IgD-negative memory B cell (primary cell): Measurements from ENCODE around the gene CNTLN. TPM values are rescaled to one million over a fixed set of nuclear protein-coding genes. Genes with fewer than 3 reads are reported as not detected.
"Not testable (repeated sequence)": the region's sequence is repeated elsewhere in the genome, so short reads cannot be mapped to it uniquely, and the experiment has no call there.

ENCODE experiments used
- H3K27ac Mint-ChIP-seq, 3 donors: one replicate each; pipeline ENCODE4 v1.8.0; 2020 to 2022; ENCODE audit warnings: mild to moderate bottlenecking in 3 of 3, mixed read lengths in 3 of 3, moderate library complexity in 1 of 3
- H3K27me3 Mint-ChIP-seq: one replicate; pipeline ENCODE4 v1.8.0; 2021; ENCODE audit warnings: mixed read lengths
- H3K36me3 Mint-ChIP-seq: one replicate; pipeline ENCODE4 v1.8.0; 2020; ENCODE audit warnings: mild to moderate bottlenecking, mixed read lengths
- H3K4me1 Mint-ChIP-seq, 3 donors: one replicate each; pipeline ENCODE4 v1.8.0; 2020 to 2022; ENCODE audit warnings: mixed read lengths in 3 of 3, mild to moderate bottlenecking in 1 of 3
- H3K4me3 Mint-ChIP-seq, 4 donors: one replicate each; pipeline ENCODE4 v1.8.0; 2020 to 2022; ENCODE audit warnings: mild to moderate bottlenecking in 4 of 4, mixed read lengths in 4 of 4, moderate library complexity in 3 of 4
- H3K9me3 Mint-ChIP-seq, 3 donors: one replicate each; pipeline ENCODE4 v1.8.0; 2020 to 2021; ENCODE audit warnings: mixed read lengths in 3 of 3, mild to moderate bottlenecking in 1 of 3
- polyA plus RNA-seq: library from polyadenylated mRNA; unstranded; fragments of 300-500 nt; fragmentation: Illumina TruSeq; gene quantifications from one replicate; pipeline ENCODE4 v1.2.3, GENCODE V29; 2021

The CNTLN gene
- polyA plus RNA-seq, 1 donor from 2014 or later, result 0.28 TPM

DNA sequence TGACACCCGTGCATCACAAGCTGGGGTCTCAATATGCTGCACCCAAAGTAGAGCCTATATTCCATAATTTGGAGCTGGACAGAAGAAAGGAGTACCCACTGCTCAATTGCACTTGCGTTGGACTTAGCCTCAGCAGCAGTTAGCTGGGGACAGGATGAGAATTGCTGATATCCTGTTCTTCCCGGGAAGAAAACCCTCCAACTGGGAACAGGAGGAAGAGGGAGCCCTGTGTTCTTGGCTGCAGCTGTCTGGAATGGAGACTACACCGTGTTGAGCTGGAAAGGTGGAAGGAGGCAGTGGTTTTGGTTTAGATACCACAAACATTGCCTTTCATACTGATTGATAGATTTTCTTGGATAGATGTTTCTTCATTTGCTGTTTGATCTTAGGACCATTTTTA lies 24.6 kb downstream of the CNTLN start:
- Mint-ChIP-seq H3K27ac (no peak overlapping the region), H3K27me3 (no peaks in the 10 kb centered on the region), H3K4me1 (no peaks in the 10 kb centered on the region)

DNA sequence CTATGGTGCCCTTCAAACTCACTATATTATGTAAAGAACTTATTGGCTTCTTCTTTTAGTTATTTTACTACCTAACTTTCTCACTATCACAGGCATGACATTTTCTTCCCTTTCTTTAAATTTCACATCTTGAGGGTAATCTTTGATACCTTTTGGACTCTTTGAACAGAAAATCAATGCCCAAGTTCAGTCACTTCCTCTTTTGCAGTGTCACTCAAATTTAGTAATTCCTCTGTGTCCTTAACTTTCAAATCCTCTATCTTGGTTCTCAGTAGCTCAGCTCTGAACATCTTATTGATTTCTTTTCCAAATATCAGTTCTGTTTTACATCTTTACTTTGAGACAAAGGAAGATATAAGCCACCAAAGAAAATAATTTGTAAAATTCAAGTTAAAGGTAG lies 25.5 kb downstream of the CNTLN start:
- H3K4me1 Mint-ChIP-seq, result no peaks in the 10 kb centered on the region
- H3K27me3 Mint-ChIP-seq, result no peaks in the 10 kb centered on the region
- H3K9me3 Mint-ChIP-seq, result peaks cover 0 to 7% (median 0%) of the 10 kb centered on the region in 3 donors
- H3K4me3 Mint-ChIP-seq, result no peak overlapping the region
- H3K27ac Mint-ChIP-seq, result no peak overlapping the region
- no peaks in the 10 kb centered on the region for H3K36me3 Mint-ChIP-seq

More for the DNA sequence above, 24.6 kb downstream of the CNTLN start:
- no peak overlapping the region for H3K4me3 Mint-ChIP-seq
- H3K36me3 Mint-ChIP-seq, result no peaks in the 10 kb centered on the region
- peaks cover 0 to 6% (median 0%) of the 10 kb centered on the region in 3 donors for H3K9me3 Mint-ChIP-seq

DNA sequence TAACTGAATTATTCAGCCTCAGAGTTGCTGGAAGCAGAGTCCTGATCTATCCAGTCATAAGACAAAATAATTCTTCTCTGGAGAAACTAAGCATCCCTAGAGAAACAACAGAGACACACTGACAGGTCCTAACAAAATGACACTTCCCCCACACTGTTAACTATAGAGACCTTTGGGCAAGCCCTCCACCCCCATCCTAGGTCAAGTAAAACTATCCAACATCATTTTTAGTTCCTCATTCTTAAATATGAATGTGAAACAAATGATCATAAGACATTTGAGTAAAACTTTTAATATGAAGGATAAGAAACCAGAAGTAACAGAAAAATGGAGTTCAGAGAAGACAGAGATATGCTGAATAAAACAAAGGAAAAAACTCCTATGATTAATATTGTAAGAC lies 30.9 kb downstream of the CNTLN start:
- no peaks in the 10 kb centered on the region for H3K27me3 Mint-ChIP-seq
- no peaks in the 10 kb centered on the region for H3K4me1 Mint-ChIP-seq
- no peak overlapping the region for H3K27ac Mint-ChIP-seq

DNA sequence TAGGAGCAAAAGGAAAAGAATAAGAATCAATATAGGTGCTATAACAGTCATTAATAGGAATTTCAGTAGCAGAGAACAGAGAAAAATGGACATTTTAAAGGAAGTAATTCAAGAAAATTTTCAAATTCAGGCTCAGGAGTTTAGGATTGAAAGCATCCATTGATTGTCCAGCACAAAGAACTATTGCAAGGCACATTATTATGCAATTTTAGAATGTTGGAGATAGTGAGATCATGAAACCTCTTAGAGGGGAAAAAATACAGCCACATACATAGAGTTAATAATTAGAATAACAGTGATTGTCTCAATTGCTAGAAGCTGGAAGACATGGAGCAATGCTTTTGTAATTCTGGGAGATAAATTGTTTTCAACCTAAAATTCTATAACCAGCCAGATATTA lies 31.5 kb downstream of the CNTLN start:
- Mint-ChIP-seq H3K4me1 (no peaks in the 10 kb centered on the region), H3K4me3 (no peak overlapping the region), H3K36me3 (no peaks in the 10 kb centered on the region), H3K27ac (no peak overlapping the region), H3K27me3 (no peaks in the 10 kb centered on the region), H3K9me3 (peaks cover 2 to 12% (median 9%) of the 10 kb centered on the region in 3 donors)

More for the DNA sequence above, 30.9 kb downstream of the CNTLN start:
- Mint-ChIP-seq H3K4me3 (no peak overlapping the region), H3K36me3 (no peaks in the 10 kb centered on the region), H3K9me3 (peaks cover 2 to 8% (median 7%) of the 10 kb centered on the region in 3 donors)

DNA sequence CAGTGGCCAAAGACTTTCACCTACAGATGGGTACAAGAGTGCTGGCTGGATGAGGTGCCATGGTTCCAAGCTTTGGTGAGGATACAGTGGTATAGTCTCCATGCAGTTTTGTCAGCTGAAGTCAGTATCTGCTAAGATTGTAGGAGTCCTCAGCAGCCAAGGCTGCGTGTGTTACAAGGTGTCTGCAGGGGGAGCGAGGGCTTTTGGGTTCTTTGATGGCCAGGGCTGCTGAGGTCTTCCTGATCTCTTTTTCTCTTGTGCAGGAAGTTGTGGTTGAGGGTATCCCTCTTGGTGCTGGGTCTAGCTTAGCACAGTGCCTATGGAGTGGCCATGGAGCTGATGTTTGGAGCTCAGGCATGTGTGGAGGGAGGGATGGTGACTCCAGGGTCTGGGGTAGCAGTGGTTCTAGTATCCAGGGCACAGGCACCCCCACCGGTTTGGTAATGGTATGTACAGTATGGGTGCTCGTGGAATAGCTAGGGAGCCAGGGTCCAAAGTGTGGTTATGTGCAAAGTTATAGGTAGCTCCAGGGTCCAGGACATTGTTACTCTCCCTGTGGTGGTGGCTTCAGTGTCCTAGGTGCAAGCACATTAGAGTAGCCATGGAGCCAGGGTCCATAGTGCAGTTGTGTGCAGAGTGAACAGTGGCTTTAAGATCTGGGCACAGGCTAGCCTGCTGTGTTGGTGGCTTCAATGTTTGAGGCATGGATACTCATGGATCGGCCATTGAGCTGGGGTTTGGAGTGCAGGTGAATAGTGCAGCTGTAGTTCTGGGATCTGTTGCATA lies 36.7 kb downstream of the CNTLN start:
- H3K36me3 Mint-ChIP-seq, result no peaks in the 10 kb centered on the region
- H3K4me3 Mint-ChIP-seq, result no peak overlapping the region
- no peak overlapping the region for H3K27ac Mint-ChIP-seq
- peaks cover 2 to 11% (median 7%) of the 10 kb centered on the region in 3 donors for H3K9me3 Mint-ChIP-seq
- no peaks in the 10 kb centered on the region for H3K27me3 Mint-ChIP-seq
- no peaks in the 10 kb centered on the region for H3K4me1 Mint-ChIP-seq

DNA sequence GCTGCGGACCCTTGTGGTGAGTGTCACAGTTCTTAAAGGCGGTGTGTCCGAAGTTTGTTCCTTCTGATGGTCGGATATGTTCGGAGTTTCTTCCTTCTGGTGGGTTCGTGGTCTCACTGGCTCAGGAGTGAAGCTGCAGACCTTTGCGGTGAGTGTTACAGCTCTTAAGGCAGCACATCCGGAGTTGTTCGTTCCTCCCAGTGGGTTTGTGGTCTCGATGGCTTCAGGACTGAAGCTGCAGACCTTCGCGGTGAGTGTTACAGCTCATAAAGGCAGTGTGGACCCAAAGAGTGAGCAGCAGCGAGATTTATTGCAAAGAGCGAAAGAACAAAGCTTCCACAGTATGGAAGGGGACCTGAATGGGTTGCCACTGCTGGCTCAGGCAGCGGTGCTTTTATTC lies 42.7 kb downstream of the CNTLN start:
- not testable (repeated sequence) for H3K4me1 Mint-ChIP-seq, H3K4me3 Mint-ChIP-seq, H3K36me3 Mint-ChIP-seq, H3K27ac Mint-ChIP-seq, H3K27me3 Mint-ChIP-seq, H3K9me3 Mint-ChIP-seq

DNA sequence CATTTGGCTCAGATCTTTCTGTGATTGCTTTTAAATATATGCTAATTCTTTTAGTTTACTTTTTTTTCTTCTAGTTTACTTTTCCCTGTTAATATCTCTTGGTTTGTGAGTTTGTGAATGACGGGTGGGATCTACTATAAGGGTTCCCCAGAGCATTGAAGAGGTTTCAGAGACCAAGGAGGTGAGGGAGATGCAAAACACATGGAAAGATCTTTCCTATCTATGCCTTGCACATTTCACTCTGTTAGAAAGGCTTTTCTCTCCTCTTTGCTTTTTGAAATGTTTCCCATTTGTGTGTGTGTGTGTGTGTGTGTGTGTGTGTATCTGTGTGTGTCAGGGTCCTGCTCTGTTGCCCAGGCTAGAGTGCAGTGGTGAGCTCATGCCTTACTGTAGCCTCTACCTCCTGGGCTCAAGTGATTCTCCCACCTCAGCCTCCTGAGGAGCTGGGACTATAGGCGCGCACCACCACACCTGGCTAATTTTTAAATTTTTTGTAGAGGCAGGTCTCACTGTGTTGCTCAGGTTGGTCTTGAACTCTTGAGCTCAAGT lies 50.7 kb downstream of the CNTLN start:
- H3K36me3 Mint-ChIP-seq, result no peaks in the 10 kb centered on the region
- H3K4me1 Mint-ChIP-seq, result no peaks in the 10 kb centered on the region
- no peaks in the 10 kb centered on the region for H3K27me3 Mint-ChIP-seq
- H3K9me3 Mint-ChIP-seq, result peaks cover 0 to 8% (median 0%) of the 10 kb centered on the region in 3 donors
- H3K27ac Mint-ChIP-seq, result no peak overlapping the region
- no peak overlapping the region for H3K4me3 Mint-ChIP-seq

DNA sequence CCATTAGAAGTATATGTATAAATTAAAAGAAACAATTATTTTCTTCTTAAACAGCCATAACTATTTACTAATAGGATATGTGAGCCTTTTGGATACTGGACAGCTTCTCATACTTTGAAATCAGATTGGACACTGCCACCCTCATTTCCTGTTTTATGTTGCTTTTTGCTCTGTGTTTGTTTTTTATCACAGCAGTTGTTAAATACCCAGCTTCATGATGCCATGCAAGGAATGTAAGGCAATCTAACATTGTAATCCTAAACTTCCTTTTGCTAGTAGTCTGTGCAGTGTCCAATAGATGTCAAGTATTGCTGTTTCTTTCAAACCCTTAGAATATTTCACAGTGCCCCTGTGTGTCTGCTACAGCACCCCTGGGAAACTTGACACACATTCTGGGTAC lies 56.2 kb downstream of the CNTLN start:
- no peaks in the 10 kb centered on the region for H3K27me3 Mint-ChIP-seq
- no peak overlapping the region for H3K4me3 Mint-ChIP-seq

DNA sequence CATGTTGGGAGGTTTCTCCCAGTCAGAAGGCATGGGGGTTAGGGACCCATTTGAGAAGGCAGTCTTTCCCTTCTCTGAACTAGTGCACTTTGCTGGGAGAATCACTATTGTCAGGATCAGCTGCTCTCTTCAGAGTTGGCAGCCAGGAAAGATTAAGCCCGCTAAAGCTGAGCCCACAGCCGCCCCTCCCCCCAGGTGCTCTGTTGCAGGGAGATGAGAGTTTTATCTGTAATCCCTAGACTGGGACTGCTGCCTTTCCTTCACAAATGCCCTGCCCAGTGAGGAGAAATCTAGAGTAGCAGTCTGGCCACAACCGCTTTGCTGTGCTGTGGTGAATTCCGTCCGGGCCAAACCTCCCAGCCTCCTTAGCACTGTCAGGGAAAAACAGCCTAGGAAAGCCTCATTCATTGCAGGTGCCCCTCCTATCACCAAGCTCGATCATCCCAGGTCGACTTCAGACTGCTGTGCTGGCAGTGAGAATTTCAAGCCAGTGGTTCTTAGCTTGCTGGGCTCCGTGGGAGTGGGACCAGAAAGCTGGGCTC lies 69.8 kb downstream of the CNTLN start:
- Mint-ChIP-seq H3K27me3 (no peaks in the 10 kb centered on the region), H3K36me3 (no peaks in the 10 kb centered on the region), H3K4me1 (no peaks in the 10 kb centered on the region), H3K9me3 (peaks cover 5 to 9% (median 5%) of the 10 kb centered on the region in 3 donors), H3K27ac (no peak overlapping the region), H3K4me3 (no peak overlapping the region)

More for the DNA sequence above, 56.2 kb downstream of the CNTLN start:
- Mint-ChIP-seq H3K36me3 (no peaks in the 10 kb centered on the region), H3K4me1 (no peaks in the 10 kb centered on the region), H3K9me3 (peaks cover 0 to 6% (median 2%) of the 10 kb centered on the region in 3 donors), H3K27ac (no peak overlapping the region)

DNA sequence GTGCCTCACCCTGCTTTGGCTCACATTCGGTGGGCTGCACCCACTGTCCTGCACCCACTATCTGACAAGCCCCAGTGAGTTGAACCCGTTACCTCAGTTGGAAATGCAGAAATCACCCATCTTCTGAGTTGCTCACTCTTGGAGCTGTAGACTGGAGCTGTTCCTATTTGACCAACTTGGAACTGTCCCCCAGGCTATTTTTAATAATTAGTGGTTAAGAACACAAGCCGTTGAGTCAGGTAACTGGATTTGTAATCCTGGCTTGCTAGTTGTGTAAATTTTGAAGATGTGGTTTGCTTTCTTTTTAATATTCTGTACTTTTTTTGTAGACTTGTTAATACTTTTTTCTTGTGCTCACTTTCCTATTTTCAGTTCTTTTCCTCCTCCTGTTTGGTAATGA lies 81.2 kb downstream of the CNTLN start:
- peaks cover 0 to 2% (median 0%) of the 10 kb centered on the region in 3 donors for H3K4me1 Mint-ChIP-seq
- no peak overlapping the region for H3K27ac Mint-ChIP-seq
- H3K27me3 Mint-ChIP-seq, result no peaks in the 10 kb centered on the region
- H3K9me3 Mint-ChIP-seq, result peaks cover 5 to 6% (median 5%) of the 10 kb centered on the region in 3 donors
- H3K36me3 Mint-ChIP-seq, result no peaks in the 10 kb centered on the region
- H3K4me3 Mint-ChIP-seq, result no peak overlapping the region

DNA sequence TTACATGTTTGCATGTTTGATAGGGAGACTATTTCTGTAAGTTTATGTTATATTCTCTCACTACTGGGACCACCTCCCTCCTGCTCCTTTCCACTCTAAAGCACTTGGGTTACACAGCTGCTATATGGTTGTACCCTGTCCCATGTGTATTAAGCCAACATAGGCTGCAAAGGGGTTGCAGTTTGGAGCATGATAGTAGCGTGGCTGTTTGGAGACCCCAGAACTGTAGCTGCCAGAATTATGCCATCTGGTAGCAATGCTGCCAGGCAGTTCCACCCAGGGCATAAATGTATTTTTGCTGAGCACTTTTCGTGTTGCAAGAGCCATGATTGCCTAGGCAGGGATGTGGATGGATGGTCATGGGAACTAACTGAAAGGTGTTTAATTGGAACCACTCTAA lies 81.8 kb downstream of the CNTLN start:
- Mint-ChIP-seq H3K27me3 (no peaks in the 10 kb centered on the region), H3K27ac (no peak overlapping the region), H3K4me3 (no peak overlapping the region), H3K36me3 (no peaks in the 10 kb centered on the region), H3K9me3 (peaks cover 5 to 6% (median 5%) of the 10 kb centered on the region in 3 donors), H3K4me1 (peaks cover 0 to 2% (median 0%) of the 10 kb centered on the region in 3 donors)

DNA sequence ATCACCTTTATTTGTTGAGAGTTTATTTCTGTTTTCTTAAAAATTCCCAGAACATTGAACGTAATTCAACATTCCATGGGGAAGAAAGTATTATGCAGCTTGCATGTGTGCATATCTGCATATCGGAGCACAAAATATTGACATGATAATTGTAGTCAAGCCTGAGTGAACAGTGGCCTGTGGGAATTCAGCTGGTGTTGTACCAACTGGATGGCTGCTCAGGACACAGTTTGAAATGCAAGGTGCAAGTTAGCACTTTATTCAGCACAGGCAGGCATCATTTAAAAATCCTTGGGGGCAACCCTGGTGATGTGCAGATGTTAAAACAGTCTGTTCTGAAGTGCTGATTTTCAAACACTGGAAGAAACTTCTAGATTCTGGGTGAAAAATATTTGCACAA lies 82.4 kb downstream of the CNTLN start:
- H3K9me3 Mint-ChIP-seq, result peaks cover 5 to 6% (median 5%) of the 10 kb centered on the region in 3 donors
- H3K27ac Mint-ChIP-seq, result no peak overlapping the region
- no peaks in the 10 kb centered on the region for H3K36me3 Mint-ChIP-seq
- no peak overlapping the region for H3K4me3 Mint-ChIP-seq
- H3K4me1 Mint-ChIP-seq, result peaks cover 0 to 2% (median 0%) of the 10 kb centered on the region in 3 donors
- no peaks in the 10 kb centered on the region for H3K27me3 Mint-ChIP-seq

DNA sequence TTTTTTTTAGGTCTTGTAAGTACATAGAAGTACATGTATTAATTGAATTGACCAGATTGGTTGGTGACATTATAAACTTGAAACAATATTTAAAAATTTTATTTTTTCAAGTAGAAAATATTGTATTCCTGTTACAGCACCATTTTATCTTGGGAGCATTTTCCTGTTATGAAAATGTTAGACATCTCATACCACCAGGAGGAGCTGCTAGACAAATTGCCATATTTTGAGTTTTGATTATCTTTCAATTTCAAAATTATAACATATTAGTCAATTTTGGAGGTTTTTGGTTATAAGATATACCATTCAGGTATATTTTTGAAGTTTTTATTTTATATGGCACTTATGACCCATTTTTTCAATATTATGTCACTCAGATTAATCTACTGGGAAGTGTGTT lies 84.4 kb downstream of the CNTLN start:
- Mint-ChIP-seq H3K27ac (no peak overlapping the region), H3K4me3 (no peak overlapping the region), H3K27me3 (no peaks in the 10 kb centered on the region), H3K4me1 (peaks cover 0 to 2% (median 0%) of the 10 kb centered on the region in 3 donors), H3K9me3 (peaks cover 0 to 3% (median 1%) of the 10 kb centered on the region in 3 donors), H3K36me3 (no peaks in the 10 kb centered on the region)

DNA sequence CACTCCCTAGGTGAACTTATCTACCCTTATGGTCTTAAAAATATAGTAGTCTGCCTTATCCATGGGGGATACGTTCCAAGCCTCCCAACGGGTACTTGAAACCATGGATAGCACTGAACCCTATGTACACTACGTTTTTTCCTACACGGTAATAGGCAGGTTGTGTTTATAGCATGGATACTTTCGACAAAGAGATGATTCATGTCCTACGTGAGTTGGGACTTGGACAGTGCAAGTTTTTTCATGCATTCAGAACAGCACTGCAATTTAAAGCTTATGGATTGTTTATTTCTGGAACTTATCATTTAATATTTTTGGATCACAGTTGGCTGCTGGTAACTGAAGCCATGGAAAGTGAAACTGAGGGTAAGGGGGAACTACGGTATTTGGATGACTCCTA lies 88.1 kb downstream of the CNTLN start:
- H3K27me3 Mint-ChIP-seq, result no peaks in the 10 kb centered on the region
- H3K4me1 Mint-ChIP-seq, result no peaks in the 10 kb centered on the region

DNA sequence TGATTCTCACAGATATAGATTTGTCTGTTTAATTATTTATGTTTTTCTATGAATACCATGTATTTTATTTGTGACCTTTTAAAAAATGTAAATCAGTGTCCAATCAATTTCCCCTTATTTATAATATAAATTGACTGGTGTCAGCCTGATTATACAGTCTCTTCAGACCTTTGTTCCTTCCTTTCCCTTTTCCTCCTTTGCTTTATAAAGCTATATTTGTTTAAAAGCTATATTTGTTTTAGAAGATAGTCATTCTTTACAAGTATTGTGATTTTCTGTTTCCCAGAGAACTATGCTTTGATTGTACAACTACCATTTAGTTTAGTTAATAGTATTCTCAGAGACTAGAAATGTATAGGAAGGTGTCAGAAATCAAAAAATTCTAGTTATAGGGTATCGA lies 90.6 kb downstream of the CNTLN start:
- Mint-ChIP-seq H3K4me1 (no peaks in the 10 kb centered on the region), H3K4me3 (no peak overlapping the region), H3K27ac (no peak overlapping the region), H3K27me3 (no peaks in the 10 kb centered on the region), H3K9me3 (peaks cover 0 to 4% (median 0%) of the 10 kb centered on the region in 3 donors), H3K36me3 (peaks cover 2% of the 10 kb centered on the region)

More for the DNA sequence above, 88.1 kb downstream of the CNTLN start:
- Mint-ChIP-seq H3K9me3 (peaks cover 0 to 3% (median 0%) of the 10 kb centered on the region in 3 donors), H3K36me3 (no peaks in the 10 kb centered on the region), H3K27ac (no peak overlapping the region), H3K4me3 (no peak overlapping the region)
